ENCODE data around the gene PTP4A2.

PTP4A2 gene

GRCh38 chr1:31888291-31888690 lies 49.9 kb downstream of the PTP4A2 start:
- H3K4me3 ChIP-seq (replicated peaks; ENCODE audit: low read depth, low read length), result no peak overlapping the region
- DNase-seq (ENCODE audit: extremely low read depth, low read depth), result no peak
- TF ChIP-seq, protein P1, sequence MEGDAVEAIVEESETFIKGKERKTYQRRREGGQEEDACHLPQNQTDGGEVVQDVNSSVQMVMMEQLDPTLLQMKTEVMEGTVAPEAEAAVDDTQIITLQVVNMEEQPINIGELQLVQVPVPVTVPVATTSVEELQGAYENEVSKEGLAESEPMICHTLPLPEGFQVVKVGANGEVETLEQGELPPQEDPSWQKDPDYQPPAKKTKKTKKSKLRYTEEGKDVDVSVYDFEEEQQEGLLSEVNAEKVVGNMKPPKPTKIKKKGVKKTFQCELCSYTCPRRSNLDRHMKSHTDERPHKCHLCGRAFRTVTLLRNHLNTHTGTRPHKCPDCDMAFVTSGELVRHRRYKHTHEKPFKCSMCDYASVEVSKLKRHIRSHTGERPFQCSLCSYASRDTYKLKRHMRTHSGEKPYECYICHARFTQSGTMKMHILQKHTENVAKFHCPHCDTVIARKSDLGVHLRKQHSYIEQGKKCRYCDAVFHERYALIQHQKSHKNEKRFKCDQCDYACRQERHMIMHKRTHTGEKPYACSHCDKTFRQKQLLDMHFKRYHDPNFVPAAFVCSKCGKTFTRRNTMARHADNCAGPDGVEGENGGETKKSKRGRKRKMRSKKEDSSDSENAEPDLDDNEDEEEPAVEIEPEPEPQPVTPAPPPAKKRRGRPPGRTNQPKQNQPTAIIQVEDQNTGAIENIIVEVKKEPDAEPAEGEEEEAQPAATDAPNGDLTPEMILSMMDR (IDR thresholded peaks at IDR 0.05; ENCODE audit: low read depth, low read length, missing control alignments), result no peak

DNA sequence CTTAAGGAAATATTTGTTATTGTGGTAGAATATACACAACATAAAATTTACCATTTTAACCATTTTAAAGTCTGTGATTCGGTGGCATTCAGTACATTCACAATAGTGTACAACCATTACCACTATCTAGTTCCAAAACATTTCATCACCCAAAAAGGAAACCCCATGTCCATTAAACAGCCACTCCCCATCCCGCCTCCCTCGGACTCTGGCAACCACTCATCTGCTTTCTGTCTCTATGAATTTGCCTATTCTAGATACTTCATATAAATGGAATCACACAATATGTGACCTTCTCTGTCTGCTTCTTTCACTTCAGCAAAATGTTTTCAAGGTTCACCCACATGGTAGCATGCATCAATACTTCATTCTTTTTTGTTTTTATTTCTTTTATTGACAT lies 51.3 kb downstream of the PTP4A2 start:
- TF ChIP-seq, protein P1 (IDR thresholded peaks at IDR 0.05; ENCODE audit: low read depth, low read length, missing control alignments), result no peak
- H3K4me3 ChIP-seq (replicated peaks; ENCODE audit: low read depth, low read length), result no peak overlapping the region
- no peak for DNase-seq (ENCODE audit: extremely low read depth, low read depth)

GRCh38 chr1:31885851-31886250 lies 52.3 kb downstream of the PTP4A2 start:
- TF ChIP-seq, protein P1 (IDR thresholded peaks at IDR 0.05; ENCODE audit: low read depth, low read length, missing control alignments), result no peak
- no peak overlapping the region for H3K4me3 ChIP-seq (replicated peaks; ENCODE audit: low read depth, low read length)
- no peak for DNase-seq (ENCODE audit: extremely low read depth, low read depth)

DNA sequence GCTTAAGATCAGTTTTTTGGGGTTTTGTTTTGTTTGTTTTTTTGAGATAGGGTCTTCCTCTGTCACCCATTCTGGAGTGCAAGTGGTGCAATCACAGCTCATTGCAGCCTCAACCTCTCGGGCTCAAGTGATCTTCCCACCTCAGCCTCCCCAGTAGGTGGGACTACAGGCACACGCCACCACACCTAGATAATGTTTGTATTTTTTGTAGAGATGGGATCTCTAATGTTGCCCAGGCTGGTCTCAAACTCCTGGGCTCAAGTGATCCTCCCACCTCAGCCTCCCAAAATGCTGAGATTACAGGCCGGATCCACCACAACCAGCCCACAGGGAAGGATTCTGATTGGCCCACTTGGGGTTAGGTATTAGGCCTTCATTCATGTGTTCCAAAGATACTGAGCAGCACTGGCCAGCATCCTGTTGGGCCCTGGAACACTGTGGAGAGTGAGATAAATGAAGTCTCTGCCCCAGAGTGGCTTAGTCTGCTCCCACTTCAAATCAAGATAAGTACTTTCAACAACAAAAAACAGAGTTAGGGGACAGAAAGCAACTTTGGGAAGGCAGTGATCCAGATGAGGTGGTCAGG lies 54.7 kb downstream of the PTP4A2 start:
- DNase-seq (ENCODE audit: extremely low read depth, low read depth), result no peak
- TF ChIP-seq, protein P1 (IDR thresholded peaks at IDR 0.05; ENCODE audit: low read depth, low read length, missing control alignments), result no peak
- H3K4me3 ChIP-seq (replicated peaks; ENCODE audit: low read depth, low read length), result no peak overlapping the region

DNA sequence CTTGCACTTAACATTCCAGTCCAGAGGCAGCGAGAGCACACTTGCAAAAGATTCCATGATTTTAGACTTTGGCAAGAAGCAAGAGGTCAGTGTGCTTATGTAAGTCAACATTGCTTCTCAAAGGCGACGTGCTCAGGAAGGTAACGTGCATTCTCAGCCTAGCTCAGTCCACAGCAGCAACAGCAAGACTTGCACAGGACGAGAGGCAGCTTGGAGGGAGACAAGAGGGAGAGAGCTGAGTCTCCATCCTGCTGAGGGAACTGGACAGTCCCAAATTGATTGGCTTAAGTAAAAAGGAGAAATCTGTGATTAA lies 56.5 kb downstream of the PTP4A2 start:
- DNase-seq (ENCODE audit: extremely low read depth, low read depth), result no peak
- TF ChIP-seq, protein P1 (IDR thresholded peaks at IDR 0.05; ENCODE audit: low read depth, low read length, missing control alignments), result no peak
- H3K4me3 ChIP-seq (replicated peaks; ENCODE audit: low read depth, low read length), result no peak overlapping the region

GRCh38 chr1:31880957-31881687 lies 57.0 kb downstream of the PTP4A2 start:
- TF ChIP-seq, protein P1 (IDR thresholded peaks at IDR 0.05; ENCODE audit: low read depth, low read length, missing control alignments), result no peak
- no peak for DNase-seq (ENCODE audit: extremely low read depth, low read depth)
- no peak overlapping the region for H3K4me3 ChIP-seq (replicated peaks; ENCODE audit: low read depth, low read length)
